ENCODE data around the gene TCAP. TPM values are rescaled to one million over a fixed set of nuclear protein-coding genes. Genes with fewer than 3 reads are reported as not detected.
A peak's percentile ranks its signal among the peaks of the same experiment; 100 is the strongest.

The TCAP gene
- total RNA-seq, 1 donor = not detected

GRCh38 chr17:39629494-39629880 is 35.7 kb upstream of the TCAP start:
- DNase-seq (ENCODE audit: low read depth) = no peak
- no peak overlapping the region for H3K4me3 ChIP-seq (ENCODE audit: low read depth, low read length)
- no peak for TF ChIP-seq CTCF (IDR thresholded peaks at IDR 0.05; ENCODE audit: insufficient read depth, low read depth, low read length)

GRCh38 chr17:39629898-39630297 is 35.3 kb upstream of the TCAP start:
- TF ChIP-seq CTCF (IDR thresholded peaks at IDR 0.05; ENCODE audit: insufficient read depth, low read depth, low read length) = no peak
- no peak overlapping the region for H3K4me3 ChIP-seq (ENCODE audit: low read depth, low read length)
- DNase-seq (ENCODE audit: low read depth) = peak; percentile 29

GRCh38 chr17:39631403-39631802 is 33.7 kb upstream of the TCAP start:
- no peak overlapping the region for H3K4me3 ChIP-seq (ENCODE audit: low read depth, low read length)
- no peak for DNase-seq (ENCODE audit: low read depth)
- no peak for TF ChIP-seq CTCF (IDR thresholded peaks at IDR 0.05; ENCODE audit: insufficient read depth, low read depth, low read length)

- DNase-seq (ENCODE audit: low read depth) = no peak
- no peak overlapping the region for H3K4me3 ChIP-seq (ENCODE audit: low read depth, low read length)
- TF ChIP-seq CTCF (IDR thresholded peaks at IDR 0.05; ENCODE audit: insufficient read depth, low read depth, low read length) = no peak
Measured at GRCh38 chr17:39632153-39632941, 32.8 kb upstream of the TCAP start.

- no peak for TF ChIP-seq CTCF (IDR thresholded peaks at IDR 0.05; ENCODE audit: insufficient read depth, low read depth, low read length)
- DNase-seq (ENCODE audit: low read depth) = no peak
- no peak overlapping the region for H3K4me3 ChIP-seq (ENCODE audit: low read depth, low read length)
Measured at GRCh38 chr17:39633570-39634183, 31.5 kb upstream of the TCAP start.

GRCh38 chr17:39634384-39634871 is 30.7 kb upstream of the TCAP start:
- DNase-seq (ENCODE audit: low read depth) = peak; percentile 48
- peak; percentile 73 for TF ChIP-seq CTCF (IDR thresholded peaks at IDR 0.05; ENCODE audit: insufficient read depth, low read depth, low read length)

More at GRCh38 chr17:39634384-39634871, 30.7 kb upstream of the TCAP start:
- H3K4me3 ChIP-seq (ENCODE audit: low read depth, low read length) = no peak overlapping the region
